HCT116 (cell line): Measurements from ENCODE around the gene NCOA5. TPM values are rescaled to one million over a fixed set of nuclear protein-coding genes. Genes with fewer than 3 reads are reported as not detected.

Experiments used
- ATAC-seq: fragments of 200-7000 bp; cut with Tn5 transposase; 2 replicates; pipeline ENCODE4 v1.9.1; 2020; ENCODE audit warnings: mild to moderate bottlenecking, moderate library complexity
- BruUV-seq: library from RNA; stranded (reverse); fragments of 400-500 nt; replicated peaks from 2 replicates; lab custom pipeline; 2021; lab: Mats Ljungman, UMichigan
- CTCF ChIA-PET: fragments of 300-600 bp; sonication (Branson Sonifier 250); formaldehyde crosslinking; loops from one replicate; lab custom pipeline; 2021; ENCODE audit warnings: antibody characterized with exemption; lab: Charles Lee
- POLR2A ChIA-PET: fragments of 300-600, 350-600 bp; sonication (Branson Sonifier 250); formaldehyde crosslinking; loops from one replicate; lab custom pipeline; 2021; ENCODE audit warnings: antibody characterized with exemption; lab: Charles Lee
- RAD21 ChIA-PET, 2 experiments: fragments of 300-600 bp; sonication (Branson Sonifier 250); formaldehyde crosslinking; loops; one replicate each; lab custom pipeline; 2023; ENCODE audit warnings: low total read pairs in 2 of 2; ENCODE audit not compliant: uncharacterized antibody in 2 of 2, unreplicated experiment in 2 of 2, low non-redundant PET in 1 of 2; lab: Charles Lee
- DNase-seq: peaks from one replicate; pipeline ENCODE4 v3.0.0-alpha.2; 2010; ENCODE audit warnings: low read depth, low spot score
- H2AFZ ChIP-seq: fragments of 200-600 bp; shearing (Covaris generic), sonication (generic); 2 replicates; pipeline ENCODE4 v1.6.1; 2017; ENCODE audit warnings: low read depth, mixed run types, mixed read lengths, antibody characterized with exemption, low read length; ENCODE audit not compliant: poor library complexity, severe bottlenecking
- H3K27ac ChIP-seq: 2 replicates; pipeline ENCODE4 v1.5.1; 2012; ENCODE audit warnings: low read depth, low read length
- H3K27me3 ChIP-seq: fragments of 200-600 bp; sonication (generic); 2 replicates; pipeline ENCODE4 v1.6.1; 2016; ENCODE audit warnings: mixed run types, low read length, mixed read lengths; ENCODE audit not compliant: insufficient read depth
- H3K36me3 ChIP-seq, 2 experiments: fragments of 200-500 bp in 1 of 2; fragments of 200-600 bp in 1 of 2; sonication (Bioruptor generic) in 1 of 2; sonication (generic) in 1 of 2; 2 replicates each; pipeline versions ENCODE4 v1.5.1 to v1.6.1; 2014 to 2016; ENCODE audit warnings: low read length in 2 of 2, inconsistent platforms in 1 of 2, mixed read lengths in 1 of 2, mixed run types in 1 of 2; ENCODE audit not compliant: insufficient read depth in 2 of 2, control insufficient read depth in 1 of 2
- H3K4me1 ChIP-seq, 2 experiments: fragments of 200-600 bp in 1 of 2; sonication (generic) in 1 of 2; 2 replicates each; pipeline versions ENCODE4 v1.5.1 to v1.6.1; 2012 to 2017; ENCODE audit warnings: low read length in 2 of 2, inconsistent platforms in 1 of 2, mild to moderate bottlenecking in 1 of 2, mixed read lengths in 1 of 2, mixed run types in 1 of 2, moderate library complexity in 1 of 2; ENCODE audit not compliant: insufficient read depth in 2 of 2, control insufficient read depth in 1 of 2
- H3K4me2 ChIP-seq: fragments of 200-600 bp; sonication (generic); 2 replicates; pipeline ENCODE4 v1.6.1; 2017; ENCODE audit warnings: mixed run types, low read length, mixed read lengths
- H3K4me3 ChIP-seq, 2 experiments: fragments of 200-600 bp in 1 of 2; sonication (generic) in 1 of 2; replicated peaks in 1 of 2; 2 replicates each; pipeline ENCODE4 v1.5.1; 2011 to 2016; ENCODE audit warnings: low read length in 2 of 2, control low read depth in 1 of 2, low read depth in 1 of 2, mild to moderate bottlenecking in 1 of 2, mixed read lengths in 1 of 2, mixed run types in 1 of 2
- H3K79me2 ChIP-seq: fragments of 200-600 bp; sonication (generic); 2 replicates; pipeline ENCODE4 v1.6.1; 2017; ENCODE audit warnings: mild to moderate bottlenecking, mixed run types, low read length, moderate library complexity, mixed read lengths; ENCODE audit not compliant: insufficient read depth
- H3K9ac ChIP-seq: fragments of 200-600 bp; sonication (generic); 2 replicates; pipeline ENCODE4 v1.6.1; 2016; ENCODE audit warnings: low read length, mixed read lengths
- H3K9me2 ChIP-seq: fragments of 200-600 bp; sonication (generic), shearing (Covaris generic); 2 replicates; pipeline ENCODE4 v1.6.1; 2017; ENCODE audit warnings: mixed run types, mild to moderate bottlenecking, moderate library complexity; ENCODE audit not compliant: insufficient read depth
- H3K9me3 ChIP-seq, 2 experiments: fragments of 200-500 bp in 1 of 2; fragments of 200-600 bp in 1 of 2; sonication (Bioruptor generic) in 1 of 2; sonication (generic) in 1 of 2; 2 replicates each; pipeline ENCODE4 v1.6.1; 2014 to 2017; ENCODE audit warnings: low read length in 2 of 2, mixed read lengths in 2 of 2, inconsistent platforms in 1 of 2, low read depth in 1 of 2, mild to moderate bottlenecking in 1 of 2, mixed run types in 1 of 2, moderate library complexity in 1 of 2; ENCODE audit not compliant: control insufficient read depth in 1 of 2, insufficient read depth in 1 of 2
- H4K20me1 ChIP-seq: fragments of 200-600 bp; sonication (generic), shearing (Covaris generic); 2 replicates; pipeline ENCODE4 v1.6.1; 2017; ENCODE audit warnings: mixed run types, mild to moderate bottlenecking, moderate library complexity; ENCODE audit not compliant: insufficient read depth
- ATF3 ChIP-seq: IDR thresholded peaks from 2 replicates; pipeline ENCODE4 v1.6.1; 2012
- CBX3 ChIP-seq: IDR thresholded peaks from 2 replicates; pipeline ENCODE4 v1.6.1; 2012; ENCODE audit warnings: low read depth
- CEBPB ChIP-seq: IDR thresholded peaks from 2 replicates; pipeline ENCODE4 v1.6.1; 2012; ENCODE audit warnings: low read depth
- CTCF ChIP-seq, 3 experiments: fragments of 200-600 bp in 1 of 3; sonication (generic) in 1 of 3; IDR thresholded peaks in 2 of 3; conservative IDR thresholded peaks in 1 of 3; 2 replicates each; pipeline ENCODE4 v1.5.1; 2012 to 2017; ENCODE audit warnings: low read depth in 2 of 3, low read length in 2 of 3, antibody characterized with exemption in 1 of 3, borderline replicate concordance in 1 of 3, control low read depth in 1 of 3, mild to moderate bottlenecking in 1 of 3, mixed read lengths in 1 of 3, mixed run types in 1 of 3, moderate library complexity in 1 of 3; ENCODE audit not compliant: insufficient read depth in 1 of 3
- ELF1 ChIP-seq: IDR thresholded peaks from 2 replicates; pipeline ENCODE4 v1.6.1; 2012; ENCODE audit warnings: low read depth, borderline replicate concordance
- EZH2phosphoT487 ChIP-seq: fragments of 200-600 bp; IDR thresholded peaks from 2 replicates; pipeline ENCODE4 v1.6.1; 2018; ENCODE audit warnings: antibody characterized with exemption, borderline replicate concordance
- JUND ChIP-seq: IDR thresholded peaks from 2 replicates; pipeline ENCODE4 v1.6.1; 2012
- POLR2A ChIP-seq: IDR thresholded peaks from 2 replicates; pipeline ENCODE4 v1.7.0; 2011; ENCODE audit warnings: borderline replicate concordance; ENCODE audit not compliant: insufficient read depth, insufficient read length; ENCODE audit errors: extremely low read depth
- POLR2AphosphoS5 ChIP-seq: IDR thresholded peaks from 2 replicates; pipeline ENCODE4 v1.6.1; 2011; ENCODE audit warnings: mild to moderate bottlenecking, low read depth, low read length, moderate library complexity
- RAD21 ChIP-seq: IDR thresholded peaks from 2 replicates; pipeline ENCODE4 v1.6.1; 2012; ENCODE audit warnings: low read depth, mild to moderate bottlenecking
- SIN3A ChIP-seq: IDR thresholded peaks from 2 replicates; pipeline ENCODE4 v1.6.1; 2012; ENCODE audit warnings: low read depth
- SP1 ChIP-seq: IDR thresholded peaks from 2 replicates; pipeline ENCODE4 v1.6.1; 2012; ENCODE audit warnings: low read depth
- SRF ChIP-seq: IDR thresholded peaks from 2 replicates; pipeline ENCODE4 v1.6.1; 2012; ENCODE audit warnings: low read depth
- TCF7L2 ChIP-seq: IDR thresholded peaks from 2 replicates; pipeline ENCODE4 v1.7.0; 2011; ENCODE audit warnings: borderline replicate concordance, inconsistent platforms; ENCODE audit not compliant: insufficient read depth, insufficient read length; ENCODE audit errors: extremely low read depth
- YY1 ChIP-seq: IDR thresholded peaks from 2 replicates; pipeline ENCODE4 v1.6.1; 2011; ENCODE audit warnings: low read length, low read depth, moderate library complexity, mild to moderate bottlenecking; ENCODE audit not compliant: insufficient replicate concordance; ENCODE audit errors: extremely low read depth
- ZFX ChIP-seq: fragments of 450-650 bp; IDR thresholded peaks from 2 replicates; pipeline ENCODE4 v1.6.1; 2017
- ZNF274 ChIP-seq: fragments of 200-500 bp; sonication (Bioruptor generic); IDR thresholded peaks from 2 replicates; pipeline ENCODE4 v1.6.1; 2014; ENCODE audit warnings: mild to moderate bottlenecking, low read depth, low read length, inconsistent platforms
- intact Hi-C: fragments of 100-400 bp; cut with micrococcal nuclease; formaldehyde crosslinking; loops from 2 replicates; pipeline ENCODE4 v1.10.0; 2022
- total RNA-seq: library from RNA; stranded (reverse); gene quantifications from one replicate; pipeline ENCODE4 v1.2.1, GENCODE V29; 2021; ENCODE audit not compliant: unreplicated experiment
- TF ChIP-seq, protein P1 (sequence below): IDR thresholded peaks from 2 replicates; pipeline ENCODE4 v1.6.1; 2011; ENCODE audit warnings: mild to moderate bottlenecking, low read length, moderate library complexity; ENCODE audit not compliant: insufficient replicate concordance; ENCODE audit errors: extremely low read depth
- TF ChIP-seq, protein P2 (sequence below): IDR thresholded peaks from 2 replicates; pipeline ENCODE4 v1.6.1; 2012; ENCODE audit warnings: low read depth
- TF ChIP-seq, protein P3 (sequence below): IDR thresholded peaks from 2 replicates; pipeline ENCODE4 v1.6.1; 2012

Gene NCOA5
- total RNA-seq, 1 experiment from 2014 or later = 31.6 TPM

GRCh38 chr20:46104262-46104661 is 14.5 kb upstream of the NCOA5 start:
- Histone ChIP-seq H2AFZ (no peak overlapping the region), H3K79me2 (no peaks in the 10 kb centered on the region), H3K4me1 (no peaks in the 10 kb centered on the region), H3K9me2 (no peaks in the 10 kb centered on the region), H3K27me3 (no peaks in the 10 kb centered on the region), H3K27ac (no peak overlapping the region), H3K4me2 (no peak overlapping the region), H3K36me3 (no peaks in the 10 kb centered on the region), H3K9me3 (no peaks in the 10 kb centered on the region), H3K4me3 (no peak overlapping the region), H4K20me1 (no peaks in the 10 kb centered on the region), H3K9ac (no peak overlapping the region)
- TF ChIP-seq, protein P1, sequence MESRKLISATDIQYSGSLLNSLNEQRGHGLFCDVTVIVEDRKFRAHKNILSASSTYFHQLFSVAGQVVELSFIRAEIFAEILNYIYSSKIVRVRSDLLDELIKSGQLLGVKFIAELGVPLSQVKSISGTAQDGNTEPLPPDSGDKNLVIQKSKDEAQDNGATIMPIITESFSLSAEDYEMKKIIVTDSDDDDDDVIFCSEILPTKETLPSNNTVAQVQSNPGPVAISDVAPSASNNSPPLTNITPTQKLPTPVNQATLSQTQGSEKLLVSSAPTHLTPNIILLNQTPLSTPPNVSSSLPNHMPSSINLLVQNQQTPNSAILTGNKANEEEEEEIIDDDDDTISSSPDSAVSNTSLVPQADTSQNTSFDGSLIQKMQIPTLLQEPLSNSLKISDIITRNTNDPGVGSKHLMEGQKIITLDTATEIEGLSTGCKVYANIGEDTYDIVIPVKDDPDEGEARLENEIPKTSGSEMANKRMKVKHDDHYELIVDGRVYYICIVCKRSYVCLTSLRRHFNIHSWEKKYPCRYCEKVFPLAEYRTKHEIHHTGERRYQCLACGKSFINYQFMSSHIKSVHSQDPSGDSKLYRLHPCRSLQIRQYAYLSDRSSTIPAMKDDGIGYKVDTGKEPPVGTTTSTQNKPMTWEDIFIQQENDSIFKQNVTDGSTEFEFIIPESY = no peak
- no peak for TF ChIP-seq SRF
- TF ChIP-seq ATF3 = no peak
- TF ChIP-seq POLR2A = no peak
- TF ChIP-seq POLR2AphosphoS5 = no peak
- TF ChIP-seq RAD21 = no peak
- TF ChIP-seq SP1 = no peak
- TF ChIP-seq YY1 = no peak
- TF ChIP-seq ZNF274 = no peak
- TF ChIP-seq ELF1 = no peak
- TF ChIP-seq, protein P2, sequence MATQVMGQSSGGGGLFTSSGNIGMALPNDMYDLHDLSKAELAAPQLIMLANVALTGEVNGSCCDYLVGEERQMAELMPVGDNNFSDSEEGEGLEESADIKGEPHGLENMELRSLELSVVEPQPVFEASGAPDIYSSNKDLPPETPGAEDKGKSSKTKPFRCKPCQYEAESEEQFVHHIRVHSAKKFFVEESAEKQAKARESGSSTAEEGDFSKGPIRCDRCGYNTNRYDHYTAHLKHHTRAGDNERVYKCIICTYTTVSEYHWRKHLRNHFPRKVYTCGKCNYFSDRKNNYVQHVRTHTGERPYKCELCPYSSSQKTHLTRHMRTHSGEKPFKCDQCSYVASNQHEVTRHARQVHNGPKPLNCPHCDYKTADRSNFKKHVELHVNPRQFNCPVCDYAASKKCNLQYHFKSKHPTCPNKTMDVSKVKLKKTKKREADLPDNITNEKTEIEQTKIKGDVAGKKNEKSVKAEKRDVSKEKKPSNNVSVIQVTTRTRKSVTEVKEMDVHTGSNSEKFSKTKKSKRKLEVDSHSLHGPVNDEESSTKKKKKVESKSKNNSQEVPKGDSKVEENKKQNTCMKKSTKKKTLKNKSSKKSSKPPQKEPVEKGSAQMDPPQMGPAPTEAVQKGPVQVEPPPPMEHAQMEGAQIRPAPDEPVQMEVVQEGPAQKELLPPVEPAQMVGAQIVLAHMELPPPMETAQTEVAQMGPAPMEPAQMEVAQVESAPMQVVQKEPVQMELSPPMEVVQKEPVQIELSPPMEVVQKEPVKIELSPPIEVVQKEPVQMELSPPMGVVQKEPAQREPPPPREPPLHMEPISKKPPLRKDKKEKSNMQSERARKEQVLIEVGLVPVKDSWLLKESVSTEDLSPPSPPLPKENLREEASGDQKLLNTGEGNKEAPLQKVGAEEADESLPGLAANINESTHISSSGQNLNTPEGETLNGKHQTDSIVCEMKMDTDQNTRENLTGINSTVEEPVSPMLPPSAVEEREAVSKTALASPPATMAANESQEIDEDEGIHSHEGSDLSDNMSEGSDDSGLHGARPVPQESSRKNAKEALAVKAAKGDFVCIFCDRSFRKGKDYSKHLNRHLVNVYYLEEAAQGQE = no peak
- no peak for TF ChIP-seq JUND
- TF ChIP-seq SIN3A = no peak
- TF ChIP-seq ZFX = no peak
- TF ChIP-seq CBX3 = no peak
- no peak for TF ChIP-seq CTCF (IDR thresholded peaks at IDR 0.05 in 2 of 3, conservative IDR thresholded peaks at IDR 0.05 in 1 of 3; ENCODE audit: borderline replicate concordance in 1 of 3, insufficient read depth in 1 of 3, low read depth in 2 of 3, low read length in 2 of 3)
- no peak for TF ChIP-seq EZH2phosphoT487
- TF ChIP-seq TCF7L2 = no peak
- TF ChIP-seq CEBPB = no peak
- TF ChIP-seq, protein P3, sequence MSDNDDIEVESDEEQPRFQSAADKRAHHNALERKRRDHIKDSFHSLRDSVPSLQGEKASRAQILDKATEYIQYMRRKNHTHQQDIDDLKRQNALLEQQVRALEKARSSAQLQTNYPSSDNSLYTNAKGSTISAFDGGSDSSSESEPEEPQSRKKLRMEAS = no peak
- CTCF ChIA-PET = no interaction called here
- DNase-seq (no peak), ATAC-seq (no peak)
- intact Hi-C loops = no loop called here
- POLR2A ChIA-PET = no interaction called here
- RAD21 ChIA-PET = no interaction called here
- BruUV-seq = no TSS peak
